Endodermal cell (in vitro differentiated cells): ENCODE results near the gene COL5A1. TPM values are rescaled to one million over a fixed set of nuclear protein-coding genes. Genes with fewer than 3 reads are reported as not detected.

Experiments
- DNase-seq: peaks from one replicate; pipeline ENCODE4 v3.0.0-alpha.2; 2017
- H3K27ac ChIP-seq: 2 replicates; pipeline ENCODE4 v1.5.1; 2013; ENCODE audit warnings: mild to moderate bottlenecking, low read depth, low read length, moderate library complexity
- H3K27me3 ChIP-seq: 2 replicates; pipeline ENCODE4 v1.6.1; 2013; ENCODE audit warnings: mild to moderate bottlenecking, low read length, moderate library complexity; ENCODE audit not compliant: insufficient read depth, control insufficient read depth, poor library complexity, severe bottlenecking
- H3K36me3 ChIP-seq: 2 replicates; pipeline ENCODE4 v1.7.0; 2013; ENCODE audit warnings: mild to moderate bottlenecking, low read length, moderate library complexity; ENCODE audit not compliant: control insufficient read depth, insufficient read depth
- H3K4me1 ChIP-seq: one replicate; pipeline ENCODE4 v1.7.0; 2013; ENCODE audit warnings: low read length; ENCODE audit not compliant: control insufficient read depth, insufficient read depth
- H3K4me3 ChIP-seq: 2 replicates; pipeline ENCODE4 v1.5.1; 2013; ENCODE audit warnings: mild to moderate bottlenecking, low read length, moderate library complexity
- H3K9ac ChIP-seq: 2 replicates; pipeline ENCODE4 v1.6.1; 2013; ENCODE audit warnings: mild to moderate bottlenecking, low read length, moderate library complexity; ENCODE audit not compliant: poor library complexity, severe bottlenecking; ENCODE audit errors: extremely low read depth
- H3K9me3 ChIP-seq: 2 replicates; pipeline ENCODE4 v1.6.1; 2013; ENCODE audit warnings: mild to moderate bottlenecking, low read length, moderate library complexity; ENCODE audit not compliant: control insufficient read depth
- H3K27ac Mint-ChIP-seq: 2 replicates; pipeline ENCODE4 v1.8.0; 2020; ENCODE audit warnings: mixed read lengths
- H3K27me3 Mint-ChIP-seq: 2 replicates; pipeline ENCODE4 v1.8.0; 2021; ENCODE audit warnings: mild to moderate bottlenecking, mixed read lengths; ENCODE audit not compliant: insufficient read depth
- H3K36me3 Mint-ChIP-seq: 2 replicates; pipeline ENCODE4 v1.8.0; 2020; ENCODE audit warnings: low read depth, mixed read lengths
- H3K4me1 Mint-ChIP-seq: 2 replicates; pipeline ENCODE4 v1.8.0; 2020; ENCODE audit warnings: mixed read lengths
- H3K4me3 Mint-ChIP-seq: 2 replicates; pipeline ENCODE4 v1.8.0; 2020; ENCODE audit warnings: mild to moderate bottlenecking, moderate library complexity, mixed read lengths
- H3K9me3 Mint-ChIP-seq: 2 replicates; pipeline ENCODE4 v1.8.0; 2020; ENCODE audit warnings: mild to moderate bottlenecking, mixed read lengths
- CTCF ChIP-seq: fragments of 200-600 bp; sonication (generic); conservative IDR thresholded peaks from 2 replicates; pipeline ENCODE4 v1.5.0; 2021; ENCODE audit warnings: antibody characterized with exemption, mild to moderate bottlenecking
- WGBS, 2 experiments: methylation state at CpG; one replicate each; pipeline versions ENCODE4 v1.1.5 to v1.1.7; 2013; ENCODE audit warnings: missing lambda C conversion rate in 2 of 2, mixed read lengths in 1 of 2; ENCODE audit not compliant: insufficient coverage in 1 of 2, insufficient read length in 1 of 2; 5-methylcytosine and 5-hydroxymethylcytosine counted together
- total RNA-seq, 2 donors: library from RNA; stranded (reverse); fragmentation: NEBNext Ultra II Directional in 1 of 2; extraction: Animal tissue kit (Norgen Biotek cat#: 25700) in 1 of 2; gene quantifications; 2 replicates in 1 of 2; 3 replicates in 1 of 2; pipeline ENCODE4 v1.2.1, GENCODE V29; 2021

The COL5A1 gene
- total RNA-seq, 2 donors from 2014 or later = 65.3 to 76.6 TPM

- Histone ChIP-seq H3K4me3 (no peak overlapping the region), H3K9me3 (peaks cover 30% of the 10 kb centered on the region), H3K9ac (no peak overlapping the region), H3K27ac (no peak overlapping the region), H3K27me3 (no peaks in the 10 kb centered on the region), H3K4me1 (peaks cover 2% of the 10 kb centered on the region), H3K36me3 (no peaks in the 10 kb centered on the region)
- H3K4me1 Mint-ChIP-seq = no peaks in the 10 kb centered on the region
- TF ChIP-seq CTCF = no peak
- H3K4me3 Mint-ChIP-seq = no peak overlapping the region
- H3K36me3 Mint-ChIP-seq = no peaks in the 10 kb centered on the region
- no peak overlapping the region for H3K27ac Mint-ChIP-seq
- 98% methylated on average over 3 of the region's 3 CpGs; no CpG with 5 or more reads in 1 of the 2 experiments for WGBS, 2 experiments
- no peak for DNase-seq
- peaks cover 31% of the 10 kb centered on the region for H3K9me3 Mint-ChIP-seq
- no peaks in the 10 kb centered on the region for H3K27me3 Mint-ChIP-seq
Measured at GRCh38 chr9:134614256-134614655, 27.3 kb upstream of the COL5A1 start.

- H3K27ac Mint-ChIP-seq = no peak overlapping the region
- peaks cover 6% of the 10 kb centered on the region for H3K4me1 ChIP-seq
- WGBS, 2 experiments = 93 to 94% methylated on average over 2 to 3 of the region's 3 CpGs
- no peak overlapping the region for H3K4me3 Mint-ChIP-seq
- H3K27me3 Mint-ChIP-seq = no peaks in the 10 kb centered on the region
- H3K9ac ChIP-seq = no peak overlapping the region
- H3K9me3 Mint-ChIP-seq = peaks cover 31% of the 10 kb centered on the region
- no peaks in the 10 kb centered on the region for H3K36me3 Mint-ChIP-seq
- no peaks in the 10 kb centered on the region for H3K36me3 ChIP-seq
- no peak overlapping the region for H3K27ac ChIP-seq
- peaks cover 30% of the 10 kb centered on the region for H3K9me3 ChIP-seq
- no peak for DNase-seq
- no peaks in the 10 kb centered on the region for H3K4me1 Mint-ChIP-seq
- H3K27me3 ChIP-seq = no peaks in the 10 kb centered on the region
- H3K4me3 ChIP-seq = no peak overlapping the region
- TF ChIP-seq CTCF = no peak
Measured at GRCh38 chr9:134616341-134616740, 25.3 kb upstream of the COL5A1 start.

- 92 to 95% methylated on average over 8 of the region's 8 CpGs for WGBS, 2 experiments
- H3K4me3 Mint-ChIP-seq = no peak overlapping the region
- H3K4me1 Mint-ChIP-seq = no peaks in the 10 kb centered on the region
- no peaks in the 10 kb centered on the region for H3K36me3 Mint-ChIP-seq
- no peak overlapping the region for H3K27ac Mint-ChIP-seq
- H3K27me3 Mint-ChIP-seq = no peaks in the 10 kb centered on the region
- H3K4me1 ChIP-seq = peaks cover 6% of the 10 kb centered on the region
- peak; percentile 24 for DNase-seq
- peaks cover 25% of the 10 kb centered on the region for H3K9me3 ChIP-seq
- no peaks in the 10 kb centered on the region for H3K36me3 ChIP-seq
- no peak overlapping the region for H3K9ac ChIP-seq
- no peak for TF ChIP-seq CTCF
- no peaks in the 10 kb centered on the region for H3K27me3 ChIP-seq
- peaks cover 25% of the 10 kb centered on the region for H3K9me3 Mint-ChIP-seq
- no peak overlapping the region for H3K4me3 ChIP-seq
- H3K27ac ChIP-seq = no peak overlapping the region
Measured at GRCh38 chr9:134617246-134617645, 24.4 kb upstream of the COL5A1 start.
